ENCODE results near the gene CFAP299.

CFAP299 gene

DNA sequence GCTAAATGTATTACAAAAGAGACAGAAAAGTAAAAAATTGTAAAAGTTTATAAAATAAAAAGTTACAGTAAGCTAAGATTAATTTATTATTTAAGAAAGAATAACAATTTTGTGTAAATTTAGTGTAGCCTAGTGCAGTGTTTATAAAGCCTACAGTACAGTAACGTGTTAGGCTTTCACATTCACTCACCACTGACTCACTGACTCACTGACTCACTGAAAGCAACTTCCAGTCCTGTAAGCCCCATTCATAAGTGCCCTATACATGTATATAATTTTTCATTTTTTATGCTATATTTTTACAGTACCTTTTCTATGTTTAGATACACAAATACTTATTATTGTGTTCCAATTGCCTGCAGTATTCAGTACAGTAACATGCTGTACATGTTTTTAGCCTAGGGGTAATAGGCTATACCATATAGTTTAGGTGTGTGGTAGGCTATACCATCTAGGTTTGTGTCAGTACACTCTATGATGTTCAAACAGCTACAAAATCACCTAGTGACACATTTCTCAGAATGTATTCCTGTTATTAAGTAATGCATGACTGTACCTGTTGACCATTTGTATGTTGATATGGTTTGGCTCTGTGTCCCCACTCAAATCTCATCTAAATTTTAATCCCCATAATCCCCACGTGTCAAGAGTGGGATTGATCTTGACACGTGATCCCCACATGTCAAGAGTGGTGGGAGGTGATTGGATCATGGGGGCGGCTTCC lies 57.9 kb downstream of the CFAP299 start:
- DNase-seq, result no peak

DNA sequence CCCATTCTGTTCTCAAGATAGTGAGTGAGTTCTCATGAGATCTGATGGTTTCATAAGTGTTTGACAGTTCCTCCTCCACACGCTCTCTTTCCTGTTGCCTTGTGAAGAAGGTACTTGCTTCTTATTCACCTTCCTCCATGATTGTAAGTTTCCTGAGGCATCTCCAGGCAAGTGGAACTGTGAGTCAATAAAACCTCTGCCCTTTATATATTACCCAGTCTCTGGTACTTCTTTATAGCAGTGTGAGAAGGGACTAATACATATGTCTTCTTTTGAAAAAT lies 58.4 kb downstream of the CFAP299 start:
- DNase-seq, result no peak

GRCh38 chr4:80407246-80407645 lies 71.7 kb downstream of the CFAP299 start:
- no peak for DNase-seq

DNA sequence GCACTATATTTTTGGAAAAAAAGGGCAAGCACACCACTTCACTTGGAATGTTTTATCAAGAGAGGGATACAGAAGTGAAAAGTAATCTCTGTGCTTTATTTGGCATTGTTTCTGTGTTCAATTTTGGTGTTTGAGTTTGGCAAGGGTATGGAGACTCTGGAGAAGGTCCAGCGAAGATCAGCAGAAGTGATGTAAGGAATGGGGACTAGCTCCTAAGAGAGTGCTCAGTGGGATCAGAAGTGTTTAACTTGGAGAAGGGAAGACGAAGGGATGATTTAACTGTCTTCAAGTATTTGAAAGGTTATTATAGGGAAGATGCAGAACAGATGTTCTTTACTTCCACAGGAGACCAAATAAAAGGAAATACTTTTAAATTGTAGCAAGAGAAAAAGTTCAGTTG lies 74.3 kb downstream of the CFAP299 start:
- no peak for DNase-seq

DNA sequence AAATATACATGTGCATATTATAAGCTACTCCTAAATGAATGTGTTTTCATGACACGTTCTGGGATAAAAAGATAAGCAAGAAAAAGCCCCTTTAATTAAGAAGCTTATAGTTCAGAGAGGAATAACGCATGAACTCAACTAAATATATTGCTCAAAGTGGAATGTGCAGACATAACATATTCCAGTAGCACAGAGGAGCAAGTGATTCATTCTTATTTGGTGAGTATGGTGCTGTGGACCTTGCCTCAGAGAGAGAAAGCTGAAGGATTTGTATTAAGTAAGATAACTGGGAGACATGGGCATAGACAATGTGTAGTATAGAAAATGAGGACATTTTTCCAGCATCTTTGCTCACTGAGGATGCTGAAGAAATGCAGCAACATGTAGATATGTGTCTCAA lies 76.8 kb downstream of the CFAP299 start:
- DNase-seq, result no peak

- DNase-seq, result no peak
These were observed 77.6 kb downstream of the CFAP299 start for GRCh38 chr4:80413086-80413485.

DNA sequence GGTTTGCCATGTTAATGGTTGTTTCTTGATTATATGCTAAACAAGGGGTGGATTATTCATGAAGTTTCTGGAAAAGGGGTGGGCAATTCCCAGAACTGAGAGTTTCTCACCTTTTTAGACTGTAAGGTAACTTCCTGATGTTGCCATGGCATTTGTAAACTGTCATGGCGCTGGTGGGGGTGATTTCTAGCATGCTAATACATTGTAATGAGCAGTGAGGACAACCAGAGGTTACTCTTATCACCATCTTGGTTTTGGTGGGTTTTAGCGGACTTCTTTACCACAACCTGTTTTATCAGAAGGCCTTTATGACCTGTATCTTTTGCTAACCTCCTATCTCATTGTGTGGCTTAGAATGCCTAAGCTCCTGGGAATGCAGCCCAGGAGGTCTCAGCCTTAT lies 81.5 kb downstream of the CFAP299 start:
- no peak for DNase-seq

- no peak for DNase-seq
These were observed 84.4 kb downstream of the CFAP299 start for GRCh38 chr4:80419946-80420345.

DNA sequence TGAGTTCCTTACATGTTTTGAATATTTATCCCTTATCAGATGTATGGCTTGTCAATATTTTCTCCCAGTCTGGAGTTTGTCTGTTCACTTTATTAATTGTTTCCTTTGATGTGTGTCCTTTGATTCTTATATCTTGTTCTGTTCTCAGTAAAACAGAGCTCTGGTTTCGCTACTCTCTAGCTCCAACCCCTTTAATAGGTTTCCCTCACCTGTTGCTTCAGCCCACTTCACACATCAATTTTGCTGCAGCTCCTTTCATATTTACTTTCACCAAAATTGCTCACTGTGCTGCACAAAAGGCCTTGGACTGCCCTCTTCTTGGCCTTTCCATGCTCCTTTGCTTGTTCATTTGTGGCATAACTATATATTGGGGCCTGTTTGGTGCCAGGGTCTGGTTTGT lies 85.1 kb downstream of the CFAP299 start:
- DNase-seq, result no peak

DNA sequence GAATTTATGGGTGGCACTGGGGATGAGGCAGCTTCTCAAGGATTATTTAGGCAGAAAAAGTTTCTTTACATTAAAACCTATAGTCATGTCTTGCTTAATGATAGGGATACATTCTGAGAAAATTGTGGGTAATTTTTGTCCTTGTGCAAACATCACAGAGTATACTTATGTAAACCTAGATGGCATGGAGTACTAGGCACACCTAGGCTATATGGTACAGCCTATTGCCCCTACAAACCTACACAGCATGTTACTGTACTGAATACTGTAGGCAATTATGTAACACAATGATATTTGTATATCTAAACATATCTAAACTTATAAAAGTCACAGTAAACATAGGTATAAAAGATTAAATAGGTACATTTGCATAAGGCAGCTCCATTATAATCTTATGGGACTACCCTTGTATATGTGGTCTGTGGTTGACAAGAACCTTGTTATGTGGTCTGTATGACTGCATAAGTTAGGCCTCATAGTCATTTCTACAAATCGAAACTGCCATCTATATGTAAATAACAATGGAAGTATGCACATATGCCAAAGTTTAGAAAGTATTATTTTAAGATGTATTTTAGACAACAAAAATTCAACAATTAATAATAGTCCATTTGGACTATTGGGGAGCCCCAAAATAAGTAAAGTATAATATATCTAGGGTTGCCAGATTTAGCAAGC lies 87.3 kb downstream of the CFAP299 start:
- no peak for DNase-seq

DNA sequence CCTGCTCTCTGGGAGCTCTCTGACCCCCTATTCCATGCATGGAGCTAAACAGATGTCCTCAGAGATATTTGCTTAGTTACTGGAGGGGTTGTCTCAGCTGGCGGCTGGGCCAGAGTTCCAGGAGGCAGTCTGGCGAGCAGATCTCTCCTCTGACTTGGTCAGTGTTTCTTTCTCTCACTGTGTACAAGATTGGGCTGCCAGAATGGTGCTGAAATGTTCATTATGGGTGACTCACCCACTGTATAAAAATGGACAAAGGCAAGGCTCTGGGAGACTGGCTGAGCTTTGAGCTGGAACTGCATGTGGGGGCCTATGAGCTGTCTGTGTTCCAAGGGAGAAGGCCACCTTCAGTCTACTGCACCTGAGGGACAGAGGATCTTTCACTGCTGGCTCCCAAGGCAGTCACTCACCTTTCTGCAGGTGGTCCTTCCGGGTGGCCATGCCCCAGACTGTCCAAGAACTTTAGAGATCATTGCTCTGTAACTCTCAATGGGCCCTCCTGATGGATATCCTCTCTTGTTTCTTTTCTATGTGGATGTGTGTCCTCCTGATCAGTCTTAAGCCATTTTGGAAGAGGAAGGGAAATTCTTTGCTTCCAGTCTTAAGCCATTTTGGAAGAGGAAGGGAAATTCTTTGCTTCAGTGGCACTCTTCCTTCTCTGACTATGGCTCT lies 88.2 kb downstream of the CFAP299 start:
- DNase-seq, result no peak

DNA sequence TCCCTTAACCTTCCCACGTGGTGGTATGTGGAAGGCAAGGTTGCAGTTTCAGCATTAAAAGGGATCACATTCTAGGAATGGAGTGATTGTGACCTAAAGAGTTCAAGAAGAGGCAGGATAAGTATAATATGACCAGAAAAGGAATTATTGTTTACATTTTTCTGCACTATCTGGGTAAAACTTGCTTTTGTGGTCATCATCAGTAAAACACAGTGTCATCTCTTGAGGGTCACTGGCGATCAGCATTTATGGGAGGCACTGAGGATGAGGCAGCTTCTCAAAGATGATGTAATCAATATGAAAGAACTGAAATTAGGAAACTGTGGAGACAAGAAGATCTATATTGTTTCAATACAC lies 88.7 kb downstream of the CFAP299 start:
- DNase-seq, result no peak

DNA sequence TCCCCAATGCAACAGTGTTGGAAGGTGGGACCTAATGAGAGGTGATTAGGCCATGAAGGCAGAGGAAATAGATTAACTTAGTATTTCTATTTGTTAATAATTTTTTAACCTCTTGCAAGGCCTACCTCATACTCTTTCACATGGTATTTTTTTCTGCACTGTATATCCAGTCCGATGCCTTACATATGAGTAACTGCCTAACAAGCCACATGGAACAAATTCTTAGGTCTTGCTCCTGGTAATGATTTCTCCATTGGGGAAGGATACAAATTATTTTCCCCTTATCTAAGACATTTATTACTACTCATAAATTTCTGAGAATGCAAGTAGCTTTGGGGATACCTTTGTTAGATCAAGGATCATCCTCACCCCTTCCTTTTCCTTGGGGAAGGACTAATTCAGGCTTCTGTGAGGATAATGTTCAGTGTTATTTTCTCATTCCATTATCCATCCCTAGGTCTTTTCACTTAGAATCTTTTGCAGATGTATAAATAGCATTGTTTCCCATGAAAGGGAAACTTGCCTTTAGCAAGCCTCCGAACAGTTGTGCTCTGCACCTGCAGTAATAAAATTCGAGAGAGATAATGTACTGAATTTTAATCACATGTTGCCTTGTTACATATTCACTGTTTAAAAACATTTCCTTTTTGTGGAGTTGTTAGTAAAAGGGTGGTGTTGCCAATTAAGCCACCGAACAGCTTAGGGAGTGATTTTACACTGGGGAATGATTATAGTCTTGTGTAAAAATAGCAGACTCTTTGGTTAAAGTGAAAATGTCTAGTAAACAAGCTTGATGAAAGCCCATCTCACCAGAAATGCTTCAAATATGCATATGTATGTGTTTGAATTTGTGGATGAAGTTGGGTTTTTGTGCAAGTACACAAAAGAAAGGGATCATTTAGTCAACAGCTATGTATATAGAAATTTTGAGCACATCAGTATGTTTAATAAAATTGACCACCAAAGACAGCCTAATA lies 89.9 kb downstream of the CFAP299 start:
- no peak for DNase-seq

- no peak for DNase-seq
These were observed 95.9 kb downstream of the CFAP299 start for GRCh38 chr4:80431203-80431965.

DNA sequence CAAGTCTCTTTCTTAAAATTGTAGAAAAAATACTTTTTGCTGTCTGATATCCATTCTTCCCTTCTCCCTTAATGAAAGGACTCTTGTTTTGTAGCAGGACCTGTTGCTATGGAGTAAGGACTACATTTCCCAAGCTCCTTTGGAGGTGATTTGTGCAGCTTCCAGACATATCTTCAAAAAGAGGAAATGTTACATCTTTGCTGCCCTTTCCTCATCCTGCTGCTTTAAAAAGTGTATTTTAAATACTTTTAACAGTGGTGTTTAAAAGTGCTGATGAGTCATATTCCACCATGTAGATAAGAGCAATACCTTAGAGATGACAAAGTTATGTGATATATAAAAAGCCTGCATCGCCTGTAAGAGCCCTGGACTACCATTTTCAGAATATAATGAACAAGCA lies 98.7 kb downstream of the CFAP299 start:
- no peak for DNase-seq

- DNase-seq, result no peak
These were observed 102.5 kb downstream of the CFAP299 start for GRCh38 chr4:80438016-80438415.

DNA sequence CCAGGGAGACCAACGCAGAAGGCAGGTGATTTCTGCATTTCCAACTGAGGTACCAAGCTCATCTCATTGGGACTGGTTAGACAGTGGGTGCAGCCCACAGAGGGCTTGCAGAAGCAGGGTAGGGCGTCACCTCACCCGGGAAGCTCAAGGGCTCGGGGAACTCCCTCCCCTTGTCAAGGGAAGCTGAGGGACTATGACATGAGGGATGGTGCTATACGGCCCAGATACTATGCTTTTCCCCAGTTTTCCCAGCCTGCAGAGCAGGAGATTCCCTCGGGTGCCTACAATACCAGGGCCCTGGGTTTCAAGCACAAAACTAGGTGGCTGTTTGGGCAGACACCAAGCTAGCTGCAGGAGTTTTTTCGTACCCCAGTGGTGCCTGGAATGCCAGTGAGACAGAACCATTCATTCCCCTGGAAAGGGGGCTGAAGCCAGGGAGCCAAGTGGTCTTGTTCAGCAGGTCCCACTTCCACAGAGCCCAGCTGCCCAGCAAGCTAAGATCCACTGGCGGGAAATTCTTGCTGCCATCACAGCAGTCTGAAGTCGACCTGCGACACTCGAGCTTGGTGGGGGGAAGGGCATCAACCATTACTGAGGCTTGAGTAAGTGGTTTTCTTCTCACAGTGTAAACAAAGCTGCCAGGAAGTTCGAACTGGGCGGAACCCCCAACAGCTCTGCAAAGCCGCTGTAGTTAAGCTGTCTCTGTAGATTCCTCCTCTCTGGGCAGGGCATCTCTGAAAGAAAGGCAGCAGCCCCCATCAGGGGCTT lies 103.9 kb downstream of the CFAP299 start:
- DNase-seq, result peak; percentile 2

- DNase-seq, result no peak
These were observed 110.7 kb downstream of the CFAP299 start for GRCh38 chr4:80446248-80446647.

GRCh38 chr4:80446664-80447063 lies 111.1 kb downstream of the CFAP299 start:
- no peak for DNase-seq

GRCh38 chr4:80447493-80447892 lies 112.0 kb downstream of the CFAP299 start:
- DNase-seq, result no peak

GRCh38 chr4:80448056-80448455 lies 112.5 kb downstream of the CFAP299 start:
- DNase-seq, result no peak

DNA sequence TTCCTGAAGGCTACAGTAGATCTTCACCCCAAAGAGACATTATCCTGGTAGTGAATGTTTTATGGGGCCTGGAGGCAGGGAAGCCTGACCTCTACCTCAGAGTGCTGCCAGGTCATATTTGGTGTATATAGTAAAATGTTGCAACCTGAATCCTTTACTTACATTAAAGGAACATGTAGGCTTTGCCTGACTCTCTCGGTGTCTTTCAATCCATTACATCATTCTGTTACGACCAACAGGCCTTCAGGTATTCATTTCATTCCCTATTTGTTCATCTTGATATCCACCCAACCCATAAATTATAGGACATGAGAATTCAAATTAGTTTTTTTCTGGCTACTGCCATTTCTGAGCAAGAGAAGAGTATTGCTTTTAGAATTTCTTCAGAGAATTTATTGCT lies 116.5 kb downstream of the CFAP299 start:
- DNase-seq, result no peak
